GM12872 (cell line): ENCODE results near the gene UBE2N.

ENCODE experiments used
- CTCF ChIP-seq: IDR thresholded peaks from 3 replicates; pipeline ENCODE4 v1.5.1; 2011; ENCODE audit warnings: low read depth, mild to moderate bottlenecking, low read length, moderate library complexity; ENCODE audit not compliant: insufficient read depth

The UBE2N gene

GRCh38 chr12:93415723-93416464 lies 25.9 kb downstream of the UBE2N start:
- TF ChIP-seq CTCF: no peak

- no peak for TF ChIP-seq CTCF
Measured at GRCh38 chr12:93413064-93413463, 28.7 kb downstream of the UBE2N start.

GRCh38 chr12:93408813-93409212 lies 32.9 kb downstream of the UBE2N start:
- TF ChIP-seq CTCF: no peak

GRCh38 chr12:93407963-93408283 lies 33.8 kb downstream of the UBE2N start:
- no peak for TF ChIP-seq CTCF

GRCh38 chr12:93407054-93407962 lies 34.4 kb downstream of the UBE2N start:
- TF ChIP-seq CTCF: no peak

- TF ChIP-seq CTCF: no peak
Measured at GRCh38 chr12:93404961-93405849, 36.5 kb downstream of the UBE2N start.
